Measurements from ENCODE around the gene SPAG8.

Gene SPAG8, protein sequence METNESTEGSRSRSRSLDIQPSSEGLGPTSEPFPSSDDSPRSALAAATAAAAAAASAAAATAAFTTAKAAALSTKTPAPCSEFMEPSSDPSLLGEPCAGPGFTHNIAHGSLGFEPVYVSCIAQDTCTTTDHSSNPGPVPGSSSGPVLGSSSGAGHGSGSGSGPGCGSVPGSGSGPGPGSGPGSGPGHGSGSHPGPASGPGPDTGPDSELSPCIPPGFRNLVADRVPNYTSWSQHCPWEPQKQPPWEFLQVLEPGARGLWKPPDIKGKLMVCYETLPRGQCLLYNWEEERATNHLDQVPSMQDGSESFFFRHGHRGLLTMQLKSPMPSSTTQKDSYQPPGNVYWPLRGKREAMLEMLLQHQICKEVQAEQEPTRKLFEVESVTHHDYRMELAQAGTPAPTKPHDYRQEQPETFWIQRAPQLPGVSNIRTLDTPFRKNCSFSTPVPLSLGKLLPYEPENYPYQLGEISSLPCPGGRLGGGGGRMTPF

DNA sequence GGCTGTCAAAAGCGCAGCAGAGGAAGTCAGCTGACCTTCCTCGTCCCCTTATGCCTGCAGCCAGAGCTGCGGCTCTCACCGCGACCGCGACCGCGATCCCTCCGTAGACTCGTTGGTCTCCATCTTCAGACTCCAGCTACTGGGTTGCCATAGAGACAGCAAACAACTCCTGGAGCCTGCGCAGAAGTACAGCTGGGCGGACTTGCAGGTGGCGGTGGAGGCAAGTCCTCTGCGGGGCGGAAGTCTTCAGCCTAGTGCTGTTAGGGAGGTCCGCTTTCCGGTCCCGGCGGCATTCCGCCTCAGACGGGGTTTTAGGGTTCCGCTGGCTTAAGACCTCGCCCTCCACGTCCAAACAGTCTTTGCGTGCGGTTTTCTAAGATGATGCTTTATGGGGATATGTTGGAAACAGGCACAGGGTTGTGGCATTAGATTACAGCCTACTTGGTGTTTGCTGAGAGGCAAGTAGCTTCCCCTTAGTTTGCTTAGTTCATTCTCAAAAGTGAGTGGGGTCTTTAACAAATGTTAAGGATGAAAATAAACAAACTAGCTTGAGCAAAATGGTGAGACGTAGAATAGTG, at the start of gene SPAG8:
SPAG8 (minus strand) TSS at position 238 of the 578 bp plus-strand sequence; CDS start at position 123, 115 bp downstream.
- DNase-seq: peak; percentile 96

DNA sequence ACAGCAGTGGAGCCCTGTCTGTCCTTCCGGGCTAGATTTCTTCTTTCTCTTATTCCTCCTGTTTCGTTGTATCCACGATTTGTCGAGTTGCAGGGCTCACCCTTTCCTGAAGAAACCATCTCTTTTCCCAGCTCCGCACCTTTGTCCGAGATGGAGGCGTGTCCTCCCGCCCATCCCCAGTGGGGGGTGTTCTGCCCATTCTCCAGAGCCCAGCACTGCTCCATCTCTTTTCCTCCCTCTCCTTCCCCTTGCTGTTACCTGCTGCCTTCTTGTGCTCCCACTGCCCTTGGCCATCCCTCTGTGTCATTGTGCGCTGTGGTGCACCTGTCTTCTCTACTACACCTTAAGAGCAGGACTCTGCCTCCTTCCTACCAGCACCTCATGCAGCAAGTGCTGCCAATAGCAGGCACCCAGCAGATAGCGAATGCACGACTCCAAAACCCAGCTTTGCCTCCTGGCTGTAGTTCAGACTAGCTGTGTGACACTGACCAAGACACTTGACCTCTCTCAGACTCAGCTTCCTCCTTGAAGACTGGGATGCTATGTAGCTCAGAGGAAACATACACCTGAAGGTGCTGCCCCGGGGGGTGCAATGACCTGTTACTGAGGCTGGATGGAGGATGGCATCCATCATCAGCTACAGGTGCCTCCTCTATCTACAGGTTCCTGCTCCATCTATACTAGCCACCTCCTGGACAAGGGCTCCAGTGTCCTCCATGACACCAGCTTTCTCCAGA, 49.3 kb upstream of the SPAG8 start:
- no peak for DNase-seq

DNA sequence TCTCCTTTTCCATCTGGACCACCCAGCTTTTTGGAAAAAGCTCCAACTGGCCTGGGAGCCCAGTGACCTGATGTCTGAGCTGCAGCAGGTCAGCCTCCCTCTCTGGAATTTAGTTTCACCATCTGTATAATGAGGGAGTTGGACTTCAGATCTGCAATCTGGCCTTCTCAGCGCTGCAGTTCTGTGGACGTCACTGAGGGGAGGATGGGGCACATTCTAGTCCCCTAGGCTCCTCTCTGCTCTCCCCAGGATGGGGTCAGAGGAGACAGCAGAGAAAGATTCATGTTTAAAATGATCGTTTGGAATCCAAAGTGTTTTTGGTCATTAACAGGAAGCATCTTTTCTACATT, 47.9 kb upstream of the SPAG8 start:
- DNase-seq: no peak

DNA sequence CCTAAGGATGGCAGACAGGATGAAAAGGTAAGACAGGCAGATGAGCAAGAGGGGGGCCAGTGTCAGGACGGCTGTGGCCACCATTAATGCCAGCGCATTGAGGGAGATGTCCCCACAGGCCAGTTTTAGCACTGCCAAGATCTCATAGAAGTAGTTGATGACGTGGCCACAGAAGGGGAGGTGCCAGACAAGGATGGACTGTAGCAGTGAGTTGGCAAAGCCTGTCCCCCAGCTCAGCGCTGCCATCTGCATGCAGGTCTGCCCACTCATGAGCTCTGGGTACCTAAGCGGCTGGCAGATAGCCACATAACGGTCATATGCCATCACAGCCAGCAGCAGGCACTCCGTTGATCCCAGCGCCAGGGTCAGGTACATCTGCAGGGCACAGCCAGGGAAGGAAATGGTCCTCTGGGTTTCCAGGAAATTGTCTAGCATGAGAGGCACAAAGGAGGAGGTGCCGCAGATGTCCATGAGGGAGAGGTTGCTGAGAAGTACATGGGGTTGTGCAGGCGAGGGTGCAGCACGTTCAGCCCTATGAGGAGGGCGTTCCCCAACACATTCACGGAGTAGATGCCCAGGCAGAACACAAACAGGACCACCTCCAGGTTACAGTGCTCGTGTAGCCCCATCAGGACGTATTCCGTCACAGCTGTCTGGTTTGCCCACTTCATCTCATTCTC, 47.4 kb upstream of the SPAG8 start:
- no peak for DNase-seq

DNA sequence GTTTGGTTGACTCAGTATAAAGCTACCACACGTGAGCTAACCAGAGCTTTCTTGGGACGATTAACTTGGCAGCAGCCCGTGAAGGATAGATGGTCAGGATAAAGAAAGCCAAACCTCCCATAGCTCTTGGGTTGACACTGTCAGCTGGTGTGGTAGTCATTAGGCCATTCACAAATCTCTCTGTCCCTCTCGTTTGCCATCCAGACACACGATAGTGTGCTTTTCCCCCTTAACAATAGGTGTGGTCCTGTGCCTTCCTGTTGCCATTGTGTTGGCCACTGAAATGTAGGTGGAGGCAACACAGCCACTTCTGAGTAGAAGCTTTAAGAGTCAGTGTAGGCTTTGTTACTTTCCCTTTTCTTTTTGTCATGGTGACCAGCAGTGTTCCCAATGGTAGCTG, 46.4 kb upstream of the SPAG8 start:
- no peak for DNase-seq

DNA sequence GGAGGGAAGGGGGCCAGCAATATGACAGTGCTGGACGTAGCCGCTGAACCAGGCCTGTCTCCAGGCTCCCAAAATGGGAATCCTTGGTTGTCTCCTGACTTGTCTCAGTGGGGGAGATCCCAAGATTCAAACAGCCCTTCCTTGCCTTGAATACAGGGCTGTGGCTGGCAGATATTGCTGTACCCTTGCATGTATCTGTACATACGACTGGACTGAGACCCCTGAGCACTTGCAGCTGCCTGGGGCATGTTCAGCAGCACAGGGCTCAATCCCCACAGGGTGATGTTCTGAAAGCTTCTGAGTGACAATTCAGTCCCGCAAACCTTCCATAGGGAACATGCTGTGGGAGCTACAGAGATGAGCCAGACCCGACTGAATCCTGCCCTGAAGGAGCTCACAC, 44.8 kb upstream of the SPAG8 start:
- DNase-seq: no peak

DNA sequence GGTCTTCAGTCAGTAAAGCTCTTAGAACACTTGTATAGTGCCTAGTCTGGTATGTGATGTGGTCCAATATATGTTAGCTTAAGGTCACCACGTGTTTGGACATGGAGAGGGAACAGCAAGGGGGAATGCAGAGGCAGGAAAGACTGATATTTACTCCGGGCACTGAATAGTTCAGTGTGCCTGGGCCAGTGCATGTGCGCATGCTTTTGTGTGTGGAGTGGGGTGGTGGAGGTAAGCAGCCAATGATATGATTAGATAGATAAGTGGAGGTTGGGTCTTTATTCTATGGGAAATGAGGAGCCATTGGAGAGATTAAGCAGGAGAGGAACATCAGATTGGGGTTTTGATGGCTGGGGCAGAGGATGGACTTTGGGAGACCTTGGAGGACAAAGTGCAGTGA, 44.1 kb upstream of the SPAG8 start:
- DNase-seq: no peak

DNA sequence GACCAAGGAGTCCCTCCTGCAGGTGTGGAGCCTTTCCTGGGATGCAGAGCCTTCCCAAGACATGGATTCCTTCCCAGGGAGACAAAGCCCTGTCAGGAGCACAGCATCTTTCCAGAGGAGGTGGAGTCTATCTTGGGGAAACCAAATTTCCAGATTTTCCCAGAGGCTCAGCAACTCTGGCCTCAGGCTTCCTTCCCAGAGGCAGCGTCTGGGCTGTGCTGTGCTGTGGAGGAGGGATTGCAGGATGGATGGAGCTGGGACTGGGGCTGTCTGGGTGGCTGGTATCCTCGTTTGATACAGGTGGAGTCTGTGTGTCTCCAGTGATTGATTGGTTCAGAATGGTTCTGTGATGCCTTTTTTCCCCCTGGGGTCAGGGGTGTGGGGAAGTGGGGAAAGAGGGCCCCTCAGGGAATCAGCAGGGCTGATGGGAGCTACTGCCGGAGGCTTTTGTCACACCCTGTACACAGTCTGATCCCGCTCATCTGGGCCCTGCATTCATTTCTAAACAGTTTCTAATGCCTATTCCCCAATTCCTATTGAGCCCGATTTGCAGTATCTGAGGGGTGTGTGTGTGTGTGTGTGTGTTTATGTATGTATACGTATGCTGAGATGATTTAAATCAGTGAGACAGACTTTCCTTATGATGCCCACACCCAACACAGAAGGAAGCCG, 42.2 kb upstream of the SPAG8 start:
- DNase-seq: no peak

DNA sequence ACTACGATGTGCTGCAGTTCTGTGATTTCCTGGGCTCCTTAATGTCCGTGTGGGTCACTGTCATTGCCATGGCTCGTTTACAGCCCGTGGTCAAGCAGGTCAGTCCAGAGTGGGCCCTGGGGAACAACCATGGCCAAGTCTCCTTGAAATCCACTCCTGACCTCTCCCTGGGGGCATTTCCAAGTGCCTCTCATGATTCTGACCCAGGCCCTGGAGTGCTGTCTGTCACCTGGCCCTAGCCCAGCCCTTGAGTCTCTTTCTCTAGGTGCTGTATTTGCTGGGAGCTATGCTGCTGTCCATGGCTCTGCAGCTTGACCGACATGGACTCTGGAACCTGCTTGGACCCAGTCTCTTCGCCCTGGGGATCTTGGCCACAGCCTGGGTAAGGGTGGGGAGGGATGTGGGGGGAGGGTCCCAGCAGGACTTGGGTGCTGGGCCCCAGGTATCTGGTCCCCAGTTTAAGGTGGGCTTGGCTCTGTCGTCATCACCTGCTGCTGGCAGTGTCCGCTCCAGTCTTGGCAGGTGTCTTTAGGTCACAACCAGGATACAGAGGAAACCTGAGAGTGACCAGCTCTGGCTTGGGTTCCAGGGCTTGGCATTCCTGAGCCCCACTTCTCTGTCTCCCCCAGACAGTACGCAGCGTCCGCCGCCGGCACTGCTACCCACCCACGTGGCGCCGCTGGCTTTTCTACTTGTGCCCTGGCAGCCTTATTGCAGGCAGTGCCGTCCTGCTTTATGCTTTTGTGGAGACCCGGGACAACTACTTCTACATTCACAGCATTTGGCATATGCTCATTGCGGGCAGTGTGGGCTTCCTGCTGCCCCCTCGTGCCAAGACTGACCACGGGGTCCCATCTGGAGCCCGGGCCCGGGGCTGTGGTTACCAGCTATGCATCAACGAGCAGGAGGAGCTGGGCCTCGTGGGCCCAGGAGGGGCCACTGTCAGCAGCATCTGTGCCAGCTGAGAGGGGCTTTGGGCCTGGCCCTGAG, 41.1 kb upstream of the SPAG8 start:
- DNase-seq: no peak

DNA sequence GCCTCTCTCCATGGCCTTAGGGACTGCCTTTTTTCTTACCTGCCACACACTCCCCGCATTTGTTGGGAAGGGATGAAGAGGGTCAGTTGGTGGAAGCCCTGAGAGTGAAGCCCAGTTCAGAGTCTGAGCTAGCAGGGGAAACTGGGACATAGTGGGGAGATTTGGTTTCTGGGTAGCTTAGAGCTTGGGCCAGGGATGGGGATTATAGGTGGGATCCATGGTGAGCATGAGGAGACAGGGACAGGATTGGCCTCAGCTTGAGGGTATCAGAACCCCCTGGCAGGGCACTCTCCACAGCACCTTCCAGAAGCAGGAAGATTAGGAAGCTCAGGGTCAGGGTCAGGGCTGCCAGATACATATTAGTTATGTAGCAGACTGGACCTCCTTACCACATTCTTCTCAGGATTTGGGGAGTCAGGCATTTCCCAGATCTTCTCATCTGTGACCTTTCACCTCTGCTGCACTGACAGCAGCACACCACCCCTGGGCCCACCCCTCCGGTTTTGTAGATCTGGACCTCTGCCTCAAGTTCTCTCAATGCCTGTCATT, 40.3 kb upstream of the SPAG8 start:
- no peak for DNase-seq

DNA sequence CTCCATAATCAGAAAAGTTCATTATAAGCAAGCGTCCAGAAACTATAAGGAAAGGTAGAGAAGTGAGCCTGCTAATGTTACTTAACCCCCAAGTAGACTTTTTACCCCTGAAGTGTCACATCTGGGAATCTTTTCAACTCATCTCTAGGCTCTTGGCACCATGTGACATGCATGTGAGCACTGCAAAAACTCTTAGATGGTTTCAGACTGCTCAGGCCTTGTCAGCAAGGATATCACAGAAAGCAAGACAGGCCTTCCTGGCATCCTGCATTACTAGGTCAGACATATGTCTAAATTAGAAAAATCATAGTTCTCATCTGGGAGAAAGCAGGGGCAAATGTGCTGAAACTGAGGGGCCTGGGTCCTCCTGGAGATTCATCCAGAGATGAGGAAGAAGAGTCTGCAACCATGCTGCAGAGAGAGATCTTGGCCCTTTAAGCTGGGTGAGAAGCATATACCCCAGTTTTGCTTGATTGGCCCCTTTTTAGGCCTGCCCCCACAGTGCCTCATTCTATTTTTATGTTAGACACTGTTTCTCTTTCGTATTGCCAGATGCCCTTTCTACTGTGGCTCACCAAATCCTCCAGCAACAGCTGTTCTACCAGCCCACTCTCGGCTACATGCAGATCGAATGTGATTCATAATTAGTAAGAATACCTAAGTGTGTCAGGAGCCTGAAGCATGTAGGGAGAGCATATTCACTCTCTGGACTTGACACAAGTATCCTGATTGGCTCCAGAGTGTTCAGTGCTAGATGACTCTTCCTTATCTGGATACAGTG, 35.9 kb upstream of the SPAG8 start:
- peak; percentile 24 for DNase-seq

DNA sequence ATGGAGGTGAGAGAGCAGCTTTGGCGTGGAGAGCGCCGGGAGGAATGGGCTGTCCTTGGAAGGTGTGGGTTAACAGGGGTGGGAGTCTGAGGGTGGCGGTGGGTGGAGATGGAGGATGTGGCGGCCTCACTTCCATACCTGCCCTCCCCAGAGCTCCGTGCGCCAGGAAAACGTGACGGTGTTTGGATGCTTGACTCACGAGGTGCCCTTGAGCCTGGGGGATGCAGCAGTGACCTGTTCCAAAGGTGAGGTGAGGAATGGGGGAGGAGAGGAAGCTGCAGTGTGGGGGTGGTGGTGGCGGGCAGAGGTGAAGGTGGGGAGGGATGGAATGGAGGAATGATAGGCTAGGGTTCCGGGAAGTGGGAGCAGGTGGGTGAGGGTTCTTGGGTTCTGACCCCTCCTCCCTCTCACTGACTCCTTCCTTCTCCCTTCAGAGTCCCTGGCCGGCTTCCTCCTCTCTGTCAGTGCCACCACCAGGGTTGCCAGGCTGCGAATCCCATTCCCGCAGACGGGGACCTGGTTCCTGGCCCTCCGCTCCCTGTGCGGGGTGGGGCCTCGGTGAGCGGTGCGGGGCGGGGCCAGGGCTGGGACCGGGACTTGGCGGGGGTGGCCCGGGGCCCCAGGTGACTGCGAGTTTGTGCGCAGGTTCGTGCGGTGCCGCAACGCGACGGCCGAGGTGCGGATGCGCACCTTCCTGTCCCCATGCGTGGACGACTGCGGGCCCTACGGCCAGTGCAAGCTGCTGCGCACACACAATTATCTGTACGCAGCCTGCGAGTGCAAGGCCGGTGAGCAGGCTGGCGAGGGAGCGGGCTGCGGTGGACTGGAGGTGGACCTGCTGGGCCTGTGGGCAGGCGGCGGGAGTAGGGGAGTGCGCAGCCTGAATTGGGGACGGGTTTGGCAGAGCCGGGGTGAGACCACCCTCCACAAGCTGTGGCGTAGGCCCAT, 34.0 kb upstream of the SPAG8 start:
- DNase-seq: no peak

DNA sequence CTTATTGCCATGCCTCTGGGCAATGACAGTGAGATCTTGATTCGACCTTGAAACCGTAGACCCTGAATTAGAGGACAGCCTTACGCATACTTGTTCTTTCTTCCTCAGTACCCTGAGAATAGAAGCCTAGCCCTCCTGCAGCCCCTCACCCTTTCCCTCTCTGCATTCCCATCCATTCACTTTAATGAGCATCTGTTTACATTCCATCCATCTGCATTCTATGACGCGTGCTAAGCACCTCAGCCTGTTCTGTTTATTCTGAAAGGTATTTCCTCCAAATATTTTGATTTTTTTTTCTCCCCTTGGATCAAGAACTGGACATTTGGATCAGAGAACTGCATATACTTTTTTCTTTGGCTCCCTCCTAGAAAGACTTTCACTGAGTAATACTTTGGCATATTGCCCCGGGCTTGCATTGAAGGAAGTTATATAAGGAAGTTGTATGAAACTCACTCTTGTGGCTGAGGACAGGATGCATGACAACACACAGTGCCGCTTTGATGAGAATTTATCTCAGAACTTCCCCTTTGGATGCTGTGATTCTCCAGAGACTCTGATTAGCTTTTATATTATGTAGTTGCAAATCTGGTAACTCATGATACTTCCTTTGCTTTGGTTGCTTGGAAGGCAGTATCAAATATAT, 32.7 kb upstream of the SPAG8 start:
- DNase-seq: peak; percentile 70

DNA sequence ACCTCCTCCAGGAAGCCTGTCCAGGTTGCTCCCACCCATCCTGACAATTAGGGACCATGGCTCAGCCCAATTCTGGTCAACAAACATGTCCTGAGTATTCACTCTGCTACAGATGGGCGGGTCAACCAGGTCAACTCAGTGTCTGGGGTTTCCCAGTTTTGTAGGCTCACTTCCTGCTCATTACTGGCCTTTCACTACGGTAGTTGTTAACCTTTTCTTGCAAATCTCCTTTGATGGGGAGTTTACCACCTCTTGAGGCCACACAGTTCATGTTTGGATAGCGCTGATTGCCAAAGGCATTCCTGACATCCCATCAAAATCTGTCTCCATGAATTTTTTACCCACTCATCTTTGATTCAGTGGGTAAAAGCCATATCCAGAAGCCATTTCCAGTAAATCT, 30.7 kb upstream of the SPAG8 start:
- DNase-seq: no peak

DNA sequence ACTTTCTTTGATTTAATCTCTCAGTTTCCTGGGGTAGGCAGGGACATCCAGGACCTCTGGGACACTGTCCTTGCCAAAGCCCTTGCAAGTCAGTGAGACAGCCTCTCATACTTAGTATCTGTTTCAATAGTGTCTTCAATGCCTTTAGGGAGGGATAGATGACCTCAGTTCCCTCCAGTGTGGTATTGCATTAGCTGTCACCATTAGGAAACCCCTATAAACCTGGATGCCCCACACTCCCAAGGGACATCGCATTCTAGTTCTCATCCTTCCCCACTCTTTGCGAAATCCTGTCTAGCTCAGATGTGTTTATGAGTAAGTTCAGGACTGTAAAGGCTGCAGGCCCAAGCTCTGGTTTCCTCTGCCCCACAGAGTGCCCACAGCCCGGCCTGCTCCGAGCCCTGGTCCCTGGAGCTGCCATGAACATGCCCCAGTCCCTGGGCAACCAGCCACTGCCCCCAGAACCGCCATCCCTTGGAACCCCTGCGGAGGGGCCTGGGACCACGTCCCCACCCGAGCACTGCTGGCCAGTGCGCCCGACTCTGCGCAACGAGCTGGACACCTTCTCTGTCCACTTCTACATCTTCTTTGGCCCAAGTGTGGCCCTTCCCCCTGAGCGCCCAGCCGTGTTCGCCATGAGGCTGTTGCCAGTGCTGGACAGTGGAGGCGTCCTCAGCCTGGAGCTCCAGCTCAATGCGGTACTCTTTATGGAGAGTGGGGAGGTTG, 30.1 kb upstream of the SPAG8 start:
- no peak for DNase-seq

DNA sequence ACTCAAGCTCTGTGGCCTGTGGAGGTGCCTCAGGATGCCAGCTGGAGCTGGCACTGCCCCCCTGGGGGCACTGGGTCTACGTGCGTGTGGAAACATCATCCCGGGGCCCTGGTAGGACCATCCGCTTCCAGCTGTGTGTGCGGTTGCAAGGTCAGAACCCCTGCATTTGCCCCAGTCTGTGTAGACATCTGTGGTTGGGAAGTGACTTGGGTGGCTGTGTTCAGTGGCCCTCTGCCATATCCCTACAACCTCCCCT, 29.5 kb upstream of the SPAG8 start:
- no peak for DNase-seq

DNA sequence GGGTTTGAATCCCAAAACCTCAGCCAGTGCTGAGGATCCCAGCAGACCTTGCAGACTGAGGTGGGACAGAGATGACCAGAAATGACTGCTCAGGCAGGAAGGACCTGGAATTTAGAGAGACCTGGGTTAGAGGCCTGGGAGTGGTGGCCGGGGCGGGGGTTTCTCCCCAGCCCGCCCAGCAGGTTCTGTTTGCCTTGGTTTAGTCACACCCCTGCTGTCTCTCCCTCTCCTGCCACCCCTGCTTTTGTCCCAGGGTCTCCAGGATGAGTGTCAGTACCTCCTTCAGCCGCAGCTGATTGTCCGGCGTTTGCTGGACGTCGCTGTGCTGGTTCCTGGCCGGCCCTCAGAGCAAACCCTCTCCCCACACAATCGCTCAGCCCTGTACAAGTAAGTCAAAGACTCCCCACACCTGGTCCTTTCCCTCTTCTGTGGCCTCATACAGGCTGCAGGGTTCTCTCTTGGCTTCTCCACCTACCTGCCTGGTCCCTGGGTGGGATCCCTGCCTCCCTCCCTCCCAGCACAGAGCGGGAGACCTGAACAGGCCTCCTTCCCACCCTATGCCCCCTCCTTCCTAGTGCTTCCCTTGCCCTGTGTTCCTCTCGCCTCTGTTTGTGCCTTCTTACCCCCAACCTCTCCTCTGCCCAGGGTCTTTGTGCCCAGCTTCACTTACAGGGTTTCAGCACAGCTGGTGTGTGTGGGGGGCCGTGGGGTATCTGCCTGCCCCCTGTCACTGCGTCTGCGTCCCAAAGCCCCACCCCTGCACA, 29.0 kb upstream of the SPAG8 start:
- DNase-seq: no peak

Measured in eye (tissue), 1 donor.